Muscle of leg (tissue), 11 donors: ENCODE measurements around the gene GPR34. TPM values are rescaled to one million over a fixed set of nuclear protein-coding genes. Genes with fewer than 3 reads are reported as not detected.
"Not testable (repeated sequence)": the region's sequence is repeated elsewhere in the genome, so short reads cannot be mapped to it uniquely, and the experiment has no call there.

Experiments
- DNase-seq: peaks from one replicate; pipeline ENCODE4 v3.0.0; 2013
- H3K27ac ChIP-seq: one replicate; pipeline ENCODE4 v1.5.1; 2013; ENCODE audit warnings: mild to moderate bottlenecking, low read length, control low read depth
- H3K27me3 ChIP-seq: one replicate; pipeline ENCODE4 v1.6.1; 2013; ENCODE audit warnings: low read length; ENCODE audit not compliant: control insufficient read depth, insufficient read depth
- H3K36me3 ChIP-seq: one replicate; pipeline ENCODE4 v1.6.1; 2013; ENCODE audit warnings: low read length; ENCODE audit not compliant: control insufficient read depth, insufficient read depth
- H3K4me1 ChIP-seq: one replicate; pipeline ENCODE4 v1.6.1; 2013; ENCODE audit warnings: low read length; ENCODE audit not compliant: control insufficient read depth, insufficient read depth
- H3K4me3 ChIP-seq: one replicate; pipeline ENCODE4 v1.5.1; 2013; ENCODE audit warnings: low read length, control low read depth
- H3K9me3 ChIP-seq: replicated peaks from 2 replicates; pipeline ENCODE4 v1.6.1; 2013; ENCODE audit warnings: low read depth, low read length; ENCODE audit not compliant: control insufficient read depth
- WGBS: methylation state at CpG from one replicate; pipeline ENCODE4 v1.1.5; 2013; ENCODE audit warnings: missing lambda C conversion rate; ENCODE audit not compliant: insufficient coverage; 5-methylcytosine and 5-hydroxymethylcytosine counted together
- polyA plus RNA-seq, 8 donors: library from polyadenylated mRNA; unstranded; fragments of 120-200 nt; gene quantifications; one replicate each; pipeline versions ENCODE4 v1.2.1 to v1.2.3, GENCODE V29; 2013; ENCODE audit warnings: inconsistent platforms in 1 of 8, low replicate concordance in 1 of 8; ENCODE audit not compliant: insufficient read length in 8 of 8, insufficient read depth in 1 of 8
- total RNA-seq: library from RNA; stranded (reverse); fragments of 120-200 nt; gene quantifications from one replicate; pipeline ENCODE4 v1.2.4, GENCODE V29; 2013

Gene GPR34
- total and polyA plus RNA-seq, 9 donors: 3.7 to 8.8 (median 7.1) TPM

DNA sequence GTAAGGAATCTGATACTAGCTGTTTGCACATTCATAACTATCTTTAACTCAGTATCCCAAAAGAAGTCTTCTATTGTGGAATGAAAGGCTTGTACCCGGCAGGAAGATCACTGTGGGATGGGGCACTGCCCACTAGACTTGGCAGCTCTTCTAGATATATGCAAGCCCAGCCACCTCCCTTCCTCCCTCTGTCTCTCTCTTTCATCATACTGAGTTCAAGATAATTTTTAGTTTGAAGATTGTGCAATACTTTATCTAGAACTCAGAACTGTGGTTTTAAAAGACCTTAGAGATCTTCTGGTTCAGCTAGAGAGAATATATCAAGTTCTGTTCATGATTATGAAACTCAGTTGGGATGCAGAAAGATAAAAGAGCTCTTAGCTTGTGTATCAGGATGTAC, 22.5 kb upstream of the GPR34 start:
- no peak for DNase-seq
- Histone ChIP-seq H3K9me3 (no peaks in the 10 kb centered on the region), H3K4me1 (peaks cover 2% of the 10 kb centered on the region), H3K4me3 (no peak overlapping the region), H3K27ac (no peak overlapping the region), H3K27me3 (peaks cover 22% of the 10 kb centered on the region), H3K36me3 (no peaks in the 10 kb centered on the region)
- WGBS: no CpG with 5 or more reads among the region's 1 CpG

DNA sequence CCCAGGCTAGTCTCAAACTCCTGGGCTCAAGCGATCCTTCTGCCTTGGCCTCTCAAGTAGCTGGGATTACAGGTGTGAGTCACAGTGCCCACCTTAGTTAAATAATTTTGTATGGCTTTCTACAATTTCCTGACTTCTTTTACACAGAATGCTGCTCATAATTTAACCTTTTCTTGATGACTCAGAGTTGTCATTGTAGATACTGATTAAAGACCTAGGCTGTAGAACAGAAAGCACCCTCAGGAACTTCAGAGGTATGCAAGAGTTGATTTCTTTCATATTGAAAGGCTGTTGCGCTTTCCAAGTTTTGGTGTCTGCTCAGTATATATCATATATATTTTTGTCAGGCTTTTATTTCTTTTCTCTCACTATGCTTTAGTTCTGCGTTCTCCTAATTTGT, 21.1 kb upstream of the GPR34 start:
- no CpG with 5 or more reads among the region's 3 CpGs for WGBS
- Histone ChIP-seq H3K27ac (no peak overlapping the region), H3K36me3 (no peaks in the 10 kb centered on the region), H3K27me3 (peaks cover 18% of the 10 kb centered on the region), H3K9me3 (no peaks in the 10 kb centered on the region), H3K4me1 (peaks cover 2% of the 10 kb centered on the region), H3K4me3 (no peak overlapping the region)
- DNase-seq: no peak

DNA sequence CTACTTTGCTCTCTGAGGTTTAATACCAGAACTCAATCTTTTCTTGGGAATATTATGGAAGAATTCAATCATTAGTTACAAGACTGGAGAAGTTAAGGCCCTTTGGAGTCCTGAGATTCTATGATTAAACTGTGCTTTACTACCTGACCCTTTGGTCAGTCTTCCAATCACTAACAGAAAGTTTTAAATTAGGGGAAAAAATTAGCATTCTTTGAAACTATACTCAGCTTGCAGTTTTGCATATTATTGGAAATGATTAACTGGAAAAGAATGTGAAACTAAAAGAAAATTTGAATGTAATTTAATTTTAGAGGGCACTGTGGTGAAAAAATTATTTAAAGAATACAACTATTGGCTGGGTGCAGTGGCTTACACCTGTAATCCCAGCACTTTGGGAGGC, 18.7 kb upstream of the GPR34 start:
- no peak for DNase-seq
- no peaks in the 10 kb centered on the region for H3K4me1 ChIP-seq
- H3K4me3 ChIP-seq: no peak overlapping the region
- H3K27ac ChIP-seq: no peak overlapping the region
- H3K9me3 ChIP-seq: no peaks in the 10 kb centered on the region
- H3K27me3 ChIP-seq: peaks cover 16% of the 10 kb centered on the region
- H3K36me3 ChIP-seq: no peaks in the 10 kb centered on the region

DNA sequence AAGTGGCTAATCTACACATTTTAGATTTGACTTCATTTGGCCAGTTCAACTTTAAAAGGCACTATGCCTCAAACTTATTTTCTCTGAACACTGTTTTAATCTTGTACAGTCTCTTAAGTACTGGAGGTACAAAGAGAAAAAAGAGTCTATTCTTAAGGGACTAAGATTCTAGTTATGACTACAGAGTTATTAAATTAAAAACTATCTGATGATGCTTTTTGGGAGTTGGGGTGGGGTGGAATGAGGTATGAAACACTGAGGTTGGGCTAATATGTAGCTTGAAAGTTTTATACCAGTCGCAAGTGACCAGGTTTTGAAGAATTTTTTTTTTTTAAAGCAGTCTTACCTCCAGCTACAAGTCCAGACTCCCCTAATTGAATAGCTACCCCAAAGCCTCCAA, 17.7 kb upstream of the GPR34 start:
- Histone ChIP-seq H3K4me1 (no peaks in the 10 kb centered on the region), H3K9me3 (no peaks in the 10 kb centered on the region), H3K27ac (no peak overlapping the region), H3K4me3 (no peak overlapping the region), H3K27me3 (peaks cover 13% of the 10 kb centered on the region), H3K36me3 (no peaks in the 10 kb centered on the region)
- WGBS: no CpG with 5 or more reads among the region's 1 CpG
- DNase-seq: no peak

DNA sequence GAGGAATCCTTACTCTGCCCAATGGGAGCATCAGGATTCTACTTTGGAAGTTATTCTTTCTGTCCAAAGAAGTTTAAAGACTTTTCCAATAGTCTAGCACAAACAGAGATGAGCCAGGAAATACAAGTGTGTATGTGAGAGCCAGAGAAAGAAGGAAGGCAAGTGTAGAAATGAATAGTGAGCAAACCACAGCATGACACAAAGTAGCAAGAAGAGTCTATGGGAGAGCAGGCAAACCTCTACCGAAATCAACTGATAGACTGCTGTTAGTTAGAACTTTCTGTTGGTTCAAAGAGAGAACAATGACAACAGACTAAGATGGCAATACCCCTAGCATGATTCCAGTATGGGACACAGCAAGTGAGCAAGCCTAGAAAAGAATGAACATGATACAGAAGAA, 16.1 kb upstream of the GPR34 start:
- no peak overlapping the region for H3K4me3 ChIP-seq
- H3K9me3 ChIP-seq: no peaks in the 10 kb centered on the region
- no peaks in the 10 kb centered on the region for H3K4me1 ChIP-seq
- peaks cover 10% of the 10 kb centered on the region for H3K27me3 ChIP-seq
- no peak overlapping the region for H3K27ac ChIP-seq
- H3K36me3 ChIP-seq: no peaks in the 10 kb centered on the region
- DNase-seq: no peak
- 20% methylated on average over 1 of the region's 1 CpG for WGBS

DNA sequence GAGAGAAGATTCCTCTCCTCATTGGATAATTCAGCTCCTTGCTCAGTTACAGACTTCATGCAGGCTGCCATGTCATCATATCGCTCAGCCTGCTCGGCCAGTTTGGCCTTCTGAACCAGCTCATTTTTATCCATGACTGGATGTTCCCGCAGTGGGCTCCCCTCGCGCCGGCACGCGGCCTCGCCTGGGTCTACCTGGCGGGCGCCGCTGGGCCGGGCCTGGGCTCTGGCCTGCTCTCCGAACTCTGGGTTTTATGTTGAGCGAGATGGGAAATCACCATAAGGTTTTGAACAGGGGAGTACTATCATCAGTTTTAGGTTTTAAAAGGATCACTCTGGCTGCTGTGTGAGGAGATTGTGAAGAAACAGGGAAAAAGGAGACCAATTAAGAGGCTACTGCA, 12.4 kb upstream of the GPR34 start:
- H3K27ac ChIP-seq, H3K36me3 ChIP-seq, H3K9me3 ChIP-seq, H3K27me3 ChIP-seq, H3K4me1 ChIP-seq, H3K4me3 ChIP-seq, DNase-seq: not testable (repeated sequence)
- WGBS: 91% methylated on average over 6 of the region's 15 CpGs

DNA sequence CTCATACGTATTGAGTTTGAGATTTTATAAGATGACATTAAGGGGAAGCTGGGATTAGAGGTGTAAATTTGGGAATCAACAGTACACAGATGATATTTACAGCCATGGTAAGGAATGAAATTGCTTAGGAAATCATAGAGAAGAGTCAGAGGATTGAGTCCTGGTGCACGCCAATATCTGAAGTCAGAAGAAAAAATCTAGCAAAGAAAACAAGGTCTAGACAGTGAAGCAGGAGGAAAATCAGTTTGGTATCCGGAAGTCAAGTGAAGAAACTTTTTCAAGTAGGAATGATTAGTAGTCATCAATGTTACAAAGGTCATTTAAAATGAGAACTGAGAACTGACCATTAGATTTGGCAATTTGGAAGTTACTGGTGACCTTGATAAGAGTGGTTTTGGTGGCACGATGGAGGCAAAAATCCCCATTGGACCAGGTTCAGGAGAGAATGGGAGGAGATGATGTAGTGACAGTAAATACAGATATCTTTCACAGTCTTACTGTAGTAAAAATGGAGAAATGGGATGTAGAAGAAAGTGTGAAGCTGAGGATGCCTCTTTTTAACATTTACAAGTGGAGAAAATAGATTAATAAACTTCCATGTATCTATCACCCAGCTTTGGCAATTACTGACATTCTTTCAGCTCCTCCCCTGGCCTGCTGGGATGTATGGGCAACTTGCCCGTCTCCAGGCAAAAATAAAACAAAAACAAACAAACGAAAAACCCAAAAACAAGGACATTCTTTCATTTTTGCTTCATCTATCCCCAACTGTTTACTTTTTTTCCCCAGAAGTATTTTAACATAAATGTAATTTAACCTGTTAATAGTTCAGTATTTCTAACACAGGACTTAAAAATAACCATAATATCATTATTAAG, 11.4 kb upstream of the GPR34 start:
- DNase-seq: peak; percentile 32
- Histone ChIP-seq H3K36me3 (no peaks in the 10 kb centered on the region), H3K27ac (no peak overlapping the region)

DNA sequence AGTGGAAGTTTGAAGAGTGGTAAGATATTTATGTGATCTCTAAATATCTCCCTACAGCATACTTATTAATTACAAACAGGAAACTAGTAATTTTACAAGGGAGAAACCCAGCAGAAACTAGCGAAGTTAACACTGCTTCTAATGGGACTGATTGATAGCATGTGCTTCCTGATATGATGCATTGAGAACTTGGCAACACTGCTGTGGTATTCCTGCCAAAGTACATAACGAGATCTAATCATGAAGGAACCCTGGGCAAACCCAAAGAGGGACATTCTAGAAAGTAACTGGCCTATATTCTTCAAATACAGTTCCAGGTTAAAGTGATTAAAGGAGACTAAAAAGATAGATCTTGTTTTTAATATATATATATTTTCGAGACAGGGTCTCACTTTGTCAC, 4.6 kb upstream of the GPR34 start:
- Histone ChIP-seq H3K27ac (no peak overlapping the region), H3K36me3 (no peaks in the 10 kb centered on the region), H3K4me3 (no peak overlapping the region), H3K9me3 (no peaks in the 10 kb centered on the region), H3K27me3 (peaks cover 6% of the 10 kb centered on the region), H3K4me1 (no peaks in the 10 kb centered on the region)
- 60% methylated on average over 1 of the region's 3 CpGs for WGBS
- DNase-seq: no peak

More for the DNA sequence above, 11.4 kb upstream of the GPR34 start:
- H3K4me3 ChIP-seq: no peak overlapping the region
- no peaks in the 10 kb centered on the region for H3K4me1 ChIP-seq
- H3K27me3 ChIP-seq: peaks cover 4% of the 10 kb centered on the region
- H3K9me3 ChIP-seq: no peaks in the 10 kb centered on the region
- WGBS: 77% methylated on average over 3 of the region's 6 CpGs

DNA sequence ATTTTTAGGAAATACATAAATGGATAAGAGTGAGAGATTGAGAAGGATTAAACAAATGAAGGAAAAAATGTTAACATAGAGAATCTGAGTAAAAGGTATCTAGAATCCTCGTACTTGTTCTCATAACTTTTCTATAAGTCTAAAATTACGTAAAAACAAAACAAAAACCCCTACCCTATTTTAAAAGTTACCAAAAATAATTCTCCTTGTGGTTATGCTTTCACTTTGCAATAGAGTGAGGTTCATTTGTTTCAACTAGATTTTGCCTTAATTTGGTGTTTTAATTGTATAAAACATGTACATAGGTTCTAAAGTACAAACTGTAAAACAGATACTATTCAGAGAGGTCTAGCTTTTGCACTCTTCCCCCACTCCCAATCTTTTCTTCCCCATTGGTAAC, 3.8 kb upstream of the GPR34 start:
- Histone ChIP-seq H3K27me3 (peaks cover 6% of the 10 kb centered on the region), H3K4me1 (no peaks in the 10 kb centered on the region), H3K27ac (no peak overlapping the region), H3K36me3 (no peaks in the 10 kb centered on the region), H3K9me3 (no peaks in the 10 kb centered on the region), H3K4me3 (no peak overlapping the region)
- WGBS: no CpG with 5 or more reads among the region's 2 CpGs
- no peak for DNase-seq

DNA sequence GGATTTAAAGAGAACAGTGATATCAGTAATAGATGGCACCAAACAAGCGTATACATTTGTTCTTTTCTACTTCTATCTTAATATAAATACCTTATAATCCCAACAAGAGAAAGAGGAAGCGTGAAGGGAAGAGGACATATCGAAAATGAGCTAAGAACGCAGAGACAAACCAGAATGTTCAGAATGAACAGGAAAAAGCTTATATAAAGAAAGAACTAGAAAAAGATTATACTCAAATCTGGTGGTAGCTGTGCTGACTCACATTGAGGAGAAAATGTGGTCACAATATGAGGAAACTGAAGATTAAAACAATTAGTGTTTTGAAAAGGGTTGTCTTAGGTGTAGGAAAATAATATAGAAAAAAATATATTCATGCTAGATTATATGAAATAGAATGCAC, 2.0 kb upstream of the GPR34 start:
- no peak overlapping the region for H3K27ac ChIP-seq
- no peak for DNase-seq
- no CpG with 5 or more reads among the region's 4 CpGs for WGBS

DNA sequence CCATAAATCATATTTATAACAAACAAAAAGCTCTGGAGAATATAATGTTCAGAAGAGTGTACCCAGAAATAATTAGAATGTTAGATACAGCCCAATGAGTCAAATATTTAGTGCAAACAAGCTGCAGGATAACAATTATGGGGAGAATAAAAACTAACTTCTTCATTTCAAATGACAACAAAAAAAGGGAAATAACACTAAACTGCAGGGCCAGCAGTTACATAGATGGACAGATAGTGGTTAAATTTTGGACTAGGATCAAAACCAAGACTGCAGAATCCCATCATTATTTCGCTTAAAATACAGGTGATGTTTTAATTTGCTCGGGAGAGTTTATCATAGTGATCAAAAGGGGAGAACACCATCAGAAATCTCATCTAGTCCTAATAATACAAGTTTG, 617 bp upstream of the GPR34 start:
- H3K36me3 ChIP-seq: no peaks in the 10 kb centered on the region
- H3K27ac ChIP-seq: no peak overlapping the region
- no CpG with 5 or more reads among the region's 2 CpGs for WGBS
- no peaks in the 10 kb centered on the region for H3K4me1 ChIP-seq
- DNase-seq: no peak
- H3K9me3 ChIP-seq: no peaks in the 10 kb centered on the region
- no peak overlapping the region for H3K4me3 ChIP-seq
- H3K27me3 ChIP-seq: peaks cover 8% of the 10 kb centered on the region

More for the DNA sequence above, 2.0 kb upstream of the GPR34 start:
- H3K4me3 ChIP-seq: no peak overlapping the region
- H3K4me1 ChIP-seq: no peaks in the 10 kb centered on the region
- H3K36me3 ChIP-seq: no peaks in the 10 kb centered on the region
- peaks cover 10% of the 10 kb centered on the region for H3K27me3 ChIP-seq
- H3K9me3 ChIP-seq: no peaks in the 10 kb centered on the region
